GM21619 (cell line): Measurements from ENCODE around the gene GAPVD1.
A peak's percentile ranks its signal among the peaks of the same experiment; 100 is the strongest.
"Not testable (repeated sequence)": the region's sequence is repeated elsewhere in the genome, so short reads cannot be mapped to it uniquely, and the experiment has no call there.

Source experiments
- ATAC-seq: cut with Tn5 transposase; IDR thresholded peaks from one replicate; pipeline ENCODE4 v1.9.1; 2021; ENCODE audit not compliant: unreplicated experiment

Gene GAPVD1

GRCh38 chr9:125261501-125262293, at the start of gene GAPVD1:
Gene GAPVD1, plus strand, starts transcription at chr9:125261826. Its CDS starts 37,096 bp downstream, at chr9:125298922.
- ATAC-seq, result peak; percentile 94

GRCh38 chr9:125214186-125214585, 47.4 kb upstream of the GAPVD1 start:
- no peak for ATAC-seq

- no peak for ATAC-seq
Observed at GRCh38 chr9:125218621-125219020, 43.0 kb upstream of the GAPVD1 start.

GRCh38 chr9:125224858-125225257, 36.8 kb upstream of the GAPVD1 start:
- not testable (repeated sequence) for ATAC-seq

GRCh38 chr9:125227761-125228160, 33.9 kb upstream of the GAPVD1 start:
- ATAC-seq, result no peak

- no peak for ATAC-seq
Observed at GRCh38 chr9:125233678-125234077, 27.9 kb upstream of the GAPVD1 start.

GRCh38 chr9:125234099-125234498, 27.5 kb upstream of the GAPVD1 start:
- ATAC-seq, result not testable (repeated sequence)

GRCh38 chr9:125235804-125236519, 25.7 kb upstream of the GAPVD1 start:
- no peak for ATAC-seq

- ATAC-seq, result not testable (repeated sequence)
Observed at GRCh38 chr9:125236520-125237159, 25.0 kb upstream of the GAPVD1 start.

GRCh38 chr9:125238127-125238914, 23.3 kb upstream of the GAPVD1 start:
- ATAC-seq, result no peak

GRCh38 chr9:125238915-125239446, 22.6 kb upstream of the GAPVD1 start:
- no peak for ATAC-seq

GRCh38 chr9:125239631-125240597, 21.7 kb upstream of the GAPVD1 start:
- ATAC-seq, result no peak

GRCh38 chr9:125240649-125240999, 21.0 kb upstream of the GAPVD1 start:
- peak; percentile 10 for ATAC-seq

- peak; percentile 89 for ATAC-seq
Observed at GRCh38 chr9:125241000-125241862, 20.4 kb upstream of the GAPVD1 start, which contains the start of gene HSPA5. Gene HSPA5, minus strand, starts transcription at chr9:125241343. Its CDS starts 217 bp downstream, at chr9:125241126.

- ATAC-seq, result peak; percentile 6
Observed at GRCh38 chr9:125241863-125242739, 19.5 kb upstream of the GAPVD1 start.

- no peak for ATAC-seq
Observed at GRCh38 chr9:125243792-125244260, 17.8 kb upstream of the GAPVD1 start.

GRCh38 chr9:125246261-125246667, 15.4 kb upstream of the GAPVD1 start:
- no peak for ATAC-seq
